IMR-90 (cell line): ENCODE results near the gene ACOT12. TPM values are rescaled to one million over a fixed set of nuclear protein-coding genes. Genes with fewer than 3 reads are reported as not detected.

ENCODE experiments used
- ATAC-seq: fragments of 200-7000 bp; cut with Tn5 transposase; 2 replicates; pipeline ENCODE4 v1.9.1; 2020; ENCODE audit warnings: low read depth, mild to moderate bottlenecking, moderate library complexity
- BruUV-seq: library from RNA; stranded (reverse); fragments of 400-500 nt; replicated peaks from 2 replicates; lab custom pipeline; 2021; lab: Mats Ljungman, UMichigan
- CTCF ChIA-PET: fragments of 300-600 bp; formaldehyde crosslinking; extraction: SDS; loops from one replicate; lab custom pipeline; 2021; ENCODE audit warnings: antibody characterized with exemption; lab: Yijun Ruan, JAX
- POLR2A ChIA-PET: fragments of 300-600 bp; sonication (Branson Sonifier 250); formaldehyde crosslinking; loops from one replicate; lab custom pipeline; 2022; ENCODE audit warnings: antibody characterized with exemption; ENCODE audit not compliant: unreplicated experiment; lab: Charles Lee
- DNase-seq: peaks from one replicate; pipeline ENCODE4 v3.0.0; 2013
- H2AFZ ChIP-seq: replicated peaks from 2 replicates; pipeline ENCODE3; 2013; ENCODE audit warnings: low read length, mild to moderate bottlenecking; ENCODE audit not compliant: poor library complexity
- H2AK5ac ChIP-seq: 2 replicates; pipeline ENCODE4 v1.6.1; 2013; ENCODE audit warnings: low read depth, low read length, inconsistent platforms
- H2AK9ac ChIP-seq: replicated peaks from 2 replicates; pipeline ENCODE3; 2013; ENCODE audit warnings: mild to moderate bottlenecking, low read depth, low read length, moderate library complexity; ENCODE audit not compliant: poor library complexity
- H2BK120ac ChIP-seq: 2 replicates; pipeline ENCODE4 v1.6.1; 2013; ENCODE audit warnings: low read depth, low read length, inconsistent platforms
- H2BK15ac ChIP-seq: 3 replicates; pipeline ENCODE4 v1.6.1; 2013; ENCODE audit warnings: low read depth, low read length, inconsistent platforms
- H2BK20ac ChIP-seq: 2 replicates; pipeline ENCODE4 v1.6.1; 2013; ENCODE audit warnings: low read depth, mild to moderate bottlenecking, inconsistent platforms, low read length, moderate library complexity
- H2BK5ac ChIP-seq: 2 replicates; pipeline ENCODE4 v1.6.1; 2013; ENCODE audit warnings: mild to moderate bottlenecking, low read depth, low read length, inconsistent platforms; ENCODE audit not compliant: poor library complexity, severe bottlenecking
- H3K14ac ChIP-seq: replicated peaks from 2 replicates; pipeline ENCODE4 v1.6.1; 2013; ENCODE audit warnings: low read depth, low read length, inconsistent platforms
- H3K18ac ChIP-seq: 2 replicates; pipeline ENCODE4 v1.6.1; 2013; ENCODE audit warnings: low read depth, low read length, control low read depth
- H3K23ac ChIP-seq: 2 replicates; pipeline ENCODE4 v1.6.1; 2013; ENCODE audit warnings: low read depth, low read length, inconsistent platforms
- H3K27ac ChIP-seq: 2 replicates; pipeline ENCODE4 v1.5.1; 2013; ENCODE audit warnings: mild to moderate bottlenecking, control low read depth, low read length; ENCODE audit not compliant: insufficient read depth
- H3K27me3 ChIP-seq: 2 replicates; pipeline ENCODE4 v1.6.1; 2013; ENCODE audit warnings: low read length; ENCODE audit not compliant: control insufficient read depth, insufficient read depth
- H3K36me3 ChIP-seq: 2 replicates; pipeline ENCODE4 v1.6.1; 2013; ENCODE audit warnings: low read length, mixed read lengths; ENCODE audit not compliant: control insufficient read depth, insufficient read depth
- H3K4ac ChIP-seq: 2 replicates; pipeline ENCODE4 v1.6.1; 2013; ENCODE audit warnings: low read depth, low read length, inconsistent platforms
- H3K4me1 ChIP-seq: 2 replicates; pipeline ENCODE4 v1.6.1; 2013; ENCODE audit warnings: low read length, mixed read lengths; ENCODE audit not compliant: control insufficient read depth, insufficient read depth
- H3K4me2 ChIP-seq: 2 replicates; pipeline ENCODE4 v1.6.1; 2013; ENCODE audit warnings: low read depth, mild to moderate bottlenecking, control low read depth, low read length, moderate library complexity
- H3K4me3 ChIP-seq: 2 replicates; pipeline ENCODE4 v1.5.1; 2013; ENCODE audit warnings: low read depth, mild to moderate bottlenecking, control low read depth, low read length, moderate library complexity; ENCODE audit not compliant: insufficient read depth
- H3K56ac ChIP-seq: 2 replicates; pipeline ENCODE4 v1.6.1; 2013; ENCODE audit warnings: low read length, inconsistent platforms; ENCODE audit not compliant: insufficient read depth; ENCODE audit errors: extremely low read depth
- H3K79me1 ChIP-seq, 2 experiments: 2 replicates each; pipeline ENCODE4 v1.6.1; 2013; ENCODE audit warnings: low read length in 2 of 2, inconsistent platforms in 1 of 2, low read depth in 1 of 2
- H3K9ac ChIP-seq: 2 replicates; pipeline ENCODE4 v1.6.1; 2013; ENCODE audit warnings: low read depth, low read length, control low read depth
- H3K9me1 ChIP-seq: 2 replicates; pipeline ENCODE4 v1.6.1; 2013; ENCODE audit warnings: low read length, inconsistent platforms; ENCODE audit not compliant: insufficient read depth
- H3K9me3 ChIP-seq: 2 replicates; pipeline ENCODE4 v1.6.1; 2013; ENCODE audit warnings: low read length; ENCODE audit not compliant: control insufficient read depth, insufficient read depth
- H4K20me1 ChIP-seq: 2 replicates; pipeline ENCODE4 v1.6.1; 2013; ENCODE audit warnings: low read length, inconsistent platforms; ENCODE audit not compliant: insufficient read depth
- H4K5ac ChIP-seq: 2 replicates; pipeline ENCODE4 v1.6.1; 2013; ENCODE audit warnings: mild to moderate bottlenecking, low read depth, low read length, control low read depth
- H4K8ac ChIP-seq, 2 experiments: 2 replicates each; pipeline ENCODE4 v1.6.1; 2013; ENCODE audit warnings: low read depth in 2 of 2, low read length in 2 of 2, control low read depth in 1 of 2, inconsistent platforms in 1 of 2
- H4K91ac ChIP-seq: 2 replicates; pipeline ENCODE4 v1.6.1; 2013; ENCODE audit warnings: low read depth, low read length, inconsistent platforms; ENCODE audit not compliant: insufficient read depth
- BHLHE40 ChIP-seq: fragments of 150-350 bp; IDR thresholded peaks from 2 replicates; pipeline ENCODE4 v1.6.1; 2016; ENCODE audit warnings: mild to moderate bottlenecking, low read depth, low read length
- CEBPB ChIP-seq: IDR thresholded peaks from 2 replicates; pipeline ENCODE4 v1.6.1; 2012; ENCODE audit warnings: low read depth, low read length, improper control_type of control experiment
- CHD1 ChIP-seq: IDR thresholded peaks from 2 replicates; pipeline ENCODE4 v1.6.1; 2012; ENCODE audit warnings: low read depth, low read length, improper control_type of control experiment
- CTCF ChIP-seq: conservative IDR thresholded peaks from 2 replicates; pipeline ENCODE4 v1.5.1; 2012; ENCODE audit warnings: mild to moderate bottlenecking, low read depth, low read length, improper control_type of control experiment
- ELK1 ChIP-seq: fragments of 150-350 bp; IDR thresholded peaks from 2 replicates; pipeline ENCODE4 v1.6.1; 2016; ENCODE audit warnings: low read depth, mild to moderate bottlenecking, low read length, moderate library complexity, borderline replicate concordance
- FOS ChIP-seq: fragments of 150-350 bp; IDR thresholded peaks from 2 replicates; pipeline ENCODE4 v1.6.1; 2016; ENCODE audit warnings: low read depth, low read length
- MAFK ChIP-seq: IDR thresholded peaks from 2 replicates; pipeline ENCODE4 v1.6.1; 2012; ENCODE audit warnings: low read depth, low read length, improper control_type of control experiment
- MAZ ChIP-seq: IDR thresholded peaks from 2 replicates; pipeline ENCODE4 v1.6.1; 2012; ENCODE audit warnings: low read depth, mild to moderate bottlenecking, low read length, improper control_type of control experiment, moderate library complexity, borderline replicate concordance
- MXI1 ChIP-seq: IDR thresholded peaks from 2 replicates; pipeline ENCODE4 v1.6.1; 2012; ENCODE audit warnings: low read depth, mild to moderate bottlenecking, low read length, moderate library complexity, borderline replicate concordance
- NFE2L2 ChIP-seq: fragments of 150-350 bp; IDR thresholded peaks from 2 replicates; pipeline ENCODE4 v1.6.1; 2016; ENCODE audit warnings: low read depth, mild to moderate bottlenecking, low read length
- POLR2A ChIP-seq: IDR thresholded peaks from 2 replicates; pipeline ENCODE4 v1.6.1; 2012; ENCODE audit warnings: mild to moderate bottlenecking, low read depth, low read length
- RAD21 ChIP-seq: IDR thresholded peaks from 2 replicates; pipeline ENCODE4 v1.6.1; 2012; ENCODE audit warnings: low read length, improper control_type of control experiment
- RCOR1 ChIP-seq: IDR thresholded peaks from 2 replicates; pipeline ENCODE4 v1.6.1; 2012; ENCODE audit warnings: mild to moderate bottlenecking, low read length, improper control_type of control experiment; ENCODE audit not compliant: insufficient replicate concordance
- RFX5 ChIP-seq: IDR thresholded peaks from 2 replicates; pipeline ENCODE4 v1.8.0; 2012; ENCODE audit warnings: low read depth, mild to moderate bottlenecking, low read length, moderate library complexity
- SMC3 ChIP-seq: fragments of 150-350 bp; IDR thresholded peaks from 2 replicates; pipeline ENCODE4 v1.6.1; 2016; ENCODE audit warnings: low read depth, mild to moderate bottlenecking, antibody characterized with exemption, low read length, moderate library complexity
- USF2 ChIP-seq: fragments of 150-350 bp; IDR thresholded peaks from 2 replicates; pipeline ENCODE4 v1.6.1; 2017; ENCODE audit warnings: mild to moderate bottlenecking, antibody characterized with exemption, low read length, low read depth
- dilution Hi-C: fragments of 300-500 bp; cut with HindIII; formaldehyde crosslinking; loops from one replicate; pipeline ENCODE4 v1.14.3; 2018; ENCODE audit warnings: low sequenced_read_pairs; ENCODE audit not compliant: unreplicated experiment
- in situ Hi-C: fragments of 300-500 bp; cut with MboI; formaldehyde crosslinking; loops from 3 replicates; pipeline ENCODE4 v1.14.3; 2019; ENCODE audit warnings: low sequenced_read_pairs, inconsistent platforms, mixed read lengths
- intact Hi-C: fragments of 100-400 bp; cut with micrococcal nuclease; formaldehyde crosslinking; loops from 2 replicates; pipeline ENCODE4 v1.10.0; 2022
- polyA plus RNA-seq, 3 experiments: library from polyadenylated mRNA; depleted of rRNA; stranded (reverse); fragments of >200 nt; gene quantifications; 2 replicates each; pipeline ENCODE4 v1.2.3, GENCODE V29; 2012; ENCODE audit warnings: low replicate concordance in 1 of 3
- total RNA-seq: library from RNA; depleted of rRNA; stranded (reverse); fragments of >200 nt; gene quantifications from 2 replicates; pipeline ENCODE4 v1.2.3, GENCODE V29; 2012

ACOT12 gene
- total and polyA plus RNA-seq, 2 of the 4 experiments (the other 2 are of a cell fraction), result not detected

- H2AFZ ChIP-seq, result no peak overlapping the region
- no peak overlapping the region for H4K5ac ChIP-seq
- POLR2A ChIA-PET, result no interaction called here
- dilution Hi-C loops (no loop called here), in situ Hi-C loops (loop anchor here (10.0 kb wide), 1 partner anchor 426 kb away; no protein-coding TSS in a partner anchor), intact Hi-C loops (loop anchor here (5.0 kb wide), 1 partner anchor 408 kb away; no protein-coding TSS in a partner anchor)
- H2AK9ac ChIP-seq, result no peak overlapping the region
- no peak overlapping the region for H2BK120ac ChIP-seq
- H4K20me1 ChIP-seq, result no peaks in the 10 kb centered on the region
- no peaks in the 10 kb centered on the region for H3K36me3 ChIP-seq
- BruUV-seq, result no TSS peak
- no peaks in the 10 kb centered on the region for H3K79me1 ChIP-seq
- ATAC-seq, result no peak
- DNase-seq, result no peak
- H3K14ac ChIP-seq, result no peak overlapping the region
- H3K56ac ChIP-seq, result no peak overlapping the region
- no peak overlapping the region for H3K4ac ChIP-seq
- H4K91ac ChIP-seq, result no peak overlapping the region
- H3K4me1 ChIP-seq, result peaks cover 8% of the 10 kb centered on the region
- no peak overlapping the region for H3K4me3 ChIP-seq
- no peaks in the 10 kb centered on the region for H3K9me3 ChIP-seq
- no peak overlapping the region for H3K4me2 ChIP-seq
- no peak overlapping the region for H3K23ac ChIP-seq
- no peak overlapping the region for H3K9ac ChIP-seq
- H3K27me3 ChIP-seq, result no peaks in the 10 kb centered on the region
- H2BK15ac ChIP-seq, result no peak overlapping the region
- no peak for TF ChIP-seq CEBPB
- no peak for TF ChIP-seq FOS
- TF ChIP-seq SMC3, result no peak
- no peak for TF ChIP-seq MAFK
- TF ChIP-seq USF2, result no peak
- no peak for TF ChIP-seq CTCF
- TF ChIP-seq MAZ, result no peak
- no peak for TF ChIP-seq MXI1
- no peak for TF ChIP-seq ELK1
- no peak for TF ChIP-seq RFX5
- no peak for TF ChIP-seq RCOR1
- no peak for TF ChIP-seq BHLHE40
- no peak for TF ChIP-seq RAD21
- no peak for TF ChIP-seq NFE2L2
- no peak for TF ChIP-seq POLR2A
- TF ChIP-seq CHD1, result no peak
- H3K27ac ChIP-seq, result no peak overlapping the region
- no peaks in the 10 kb centered on the region for H3K9me1 ChIP-seq
- H2BK5ac ChIP-seq, result no peak overlapping the region
- CTCF ChIA-PET, result interaction anchor here (0.8 to 1.2 kb wide), 2 partner anchors 12 to 17 kb away, joined by 3 to 4 read pairs; no protein-coding TSS in a partner anchor
- H3K18ac ChIP-seq, result no peak overlapping the region
- no peak overlapping the region for H2AK5ac ChIP-seq
- no peak overlapping the region for H4K8ac ChIP-seq
- no peak overlapping the region for H2BK20ac ChIP-seq
These were observed 34.9 kb upstream of the ACOT12 start for GRCh38 chr5:81428861-81429260.
